Choroid plexus epithelial cell (primary cell): ENCODE results near the gene SCFD2.

Experiments
- DNase-seq: peaks from one replicate; pipeline ENCODE4 v3.0.0-alpha.2; 2010; ENCODE audit warnings: low read depth
- H3K4me3 ChIP-seq: 2 replicates; pipeline ENCODE4 v1.5.1; 2011; ENCODE audit warnings: low read depth, mild to moderate bottlenecking, control low read depth, low read length, moderate library complexity
- CTCF ChIP-seq: conservative IDR thresholded peaks from 2 replicates; pipeline ENCODE4 v1.5.1; 2011; ENCODE audit warnings: low read depth, mild to moderate bottlenecking, control low read depth, inconsistent platforms, low read length, moderate library complexity

Gene SCFD2

GRCh38 chr4:53208753-53209152 is 157.1 kb downstream of the SCFD2 start:
- DNase-seq = no peak
- H3K4me3 ChIP-seq = no peak overlapping the region
- no peak for TF ChIP-seq CTCF

- TF ChIP-seq CTCF = no peak
- DNase-seq = no peak
These were observed 159.9 kb downstream of the SCFD2 start for GRCh38 chr4:53205970-53206369.

GRCh38 chr4:53199356-53199755 is 166.5 kb downstream of the SCFD2 start:
- no peak for TF ChIP-seq CTCF
- no peak for DNase-seq
- H3K4me3 ChIP-seq = no peak overlapping the region

More at GRCh38 chr4:53205970-53206369, 159.9 kb downstream of the SCFD2 start:
- H3K4me3 ChIP-seq = no peak overlapping the region

- peak; percentile 32 for DNase-seq
- no peak for TF ChIP-seq CTCF
- no peak overlapping the region for H3K4me3 ChIP-seq
These were observed 168.1 kb downstream of the SCFD2 start for GRCh38 chr4:53197772-53198142.

GRCh38 chr4:53196882-53197771 is 168.7 kb downstream of the SCFD2 start:
- TF ChIP-seq CTCF = peak; percentile 71
- peak overlapping the region; percentile 49 for H3K4me3 ChIP-seq
- DNase-seq = peak; percentile 95

GRCh38 chr4:53195815-53196661 is 169.8 kb downstream of the SCFD2 start:
- peak; percentile 2 for TF ChIP-seq CTCF
- peak; percentile 38 for DNase-seq
- H3K4me3 ChIP-seq = peak overlapping the region; percentile 49
